ENCODE measurements around the gene TSHR. TPM values are rescaled to one million over a fixed set of nuclear protein-coding genes. Genes with fewer than 3 reads are reported as not detected.

TSHR gene
- total RNA-seq, 2 donors from 2014 or later = not detected

Other genes starting within 250 kb of the TSHR start
- 10 to 100 TPM; 11.5 to 33.3 TPM for gene CEP128, start 13.9 kb upstream of the TSHR start, total RNA-seq